NCI-H2196 treated with DMSO at 0.1 percent for 48 hours (cell line): ENCODE data around the gene PEMT.
A peak's percentile ranks its signal among the peaks of the same experiment; 100 is the strongest.
"Not testable (repeated sequence)": the region's sequence is repeated elsewhere in the genome, so short reads cannot be mapped to it uniquely, and the experiment has no call there.

Experiments used
- DNase-seq: peaks from one replicate; lab custom pipeline; 2025; ENCODE audit not compliant: unreplicated experiment; lab: John Stamatoyannopoulos, UW

PEMT gene, protein sequence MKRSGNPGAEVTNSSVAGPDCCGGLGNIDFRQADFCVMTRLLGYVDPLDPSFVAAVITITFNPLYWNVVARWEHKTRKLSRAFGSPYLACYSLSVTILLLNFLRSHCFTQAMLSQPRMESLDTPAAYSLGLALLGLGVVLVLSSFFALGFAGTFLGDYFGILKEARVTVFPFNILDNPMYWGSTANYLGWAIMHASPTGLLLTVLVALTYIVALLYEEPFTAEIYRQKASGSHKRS

DNA sequence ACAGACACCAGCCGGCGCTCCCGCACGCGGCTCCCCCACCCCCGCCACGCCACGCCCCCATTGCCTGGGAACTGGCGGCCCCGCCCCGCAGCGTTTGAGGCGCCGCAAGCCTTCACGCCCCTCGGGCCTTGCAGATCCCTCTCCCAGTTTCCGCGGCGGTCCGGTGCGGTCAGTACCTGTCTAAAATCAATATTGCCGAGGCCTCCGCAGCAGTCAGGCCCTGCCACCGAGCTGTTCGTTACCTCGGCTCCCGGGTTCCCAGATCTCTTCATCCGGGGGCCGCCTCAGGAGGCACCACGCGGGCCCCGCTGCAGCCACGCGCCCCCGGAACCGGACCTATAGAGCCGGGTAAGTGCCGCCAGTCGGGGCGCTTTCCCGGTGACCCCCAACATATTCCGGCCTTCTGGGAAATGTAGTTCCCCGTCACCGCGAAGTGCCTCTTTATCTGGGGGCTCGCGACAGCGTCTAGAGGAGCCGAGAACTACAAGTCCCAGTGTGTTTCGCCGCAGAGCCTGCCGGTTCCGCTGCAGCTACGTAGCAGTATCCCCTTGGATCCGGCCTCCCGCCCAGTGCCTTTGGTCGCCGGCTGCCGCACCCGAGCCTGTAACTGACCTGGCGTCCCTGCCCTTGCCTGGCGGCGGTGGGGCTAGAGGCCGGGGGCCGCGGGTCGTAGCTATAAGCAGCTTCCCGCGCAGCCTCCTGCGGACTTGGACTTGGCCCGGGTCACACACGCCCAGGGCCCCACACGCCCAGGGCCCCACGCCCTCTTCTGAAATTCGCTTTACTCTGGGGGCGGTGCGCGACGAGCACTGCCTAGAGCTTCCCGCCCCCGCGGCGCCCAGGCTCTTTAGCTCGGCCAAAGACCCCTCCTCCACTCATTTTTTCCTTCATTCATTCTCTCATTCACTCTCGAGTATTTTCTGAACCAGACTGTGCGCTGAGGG lies at the start of gene PEMT:
TSS of gene PEMT (minus strand) at position 354 of the 944 bp plus-strand sequence. CDS start at position 272, 82 bp downstream.
- DNase-seq = peak; percentile 83

DNA sequence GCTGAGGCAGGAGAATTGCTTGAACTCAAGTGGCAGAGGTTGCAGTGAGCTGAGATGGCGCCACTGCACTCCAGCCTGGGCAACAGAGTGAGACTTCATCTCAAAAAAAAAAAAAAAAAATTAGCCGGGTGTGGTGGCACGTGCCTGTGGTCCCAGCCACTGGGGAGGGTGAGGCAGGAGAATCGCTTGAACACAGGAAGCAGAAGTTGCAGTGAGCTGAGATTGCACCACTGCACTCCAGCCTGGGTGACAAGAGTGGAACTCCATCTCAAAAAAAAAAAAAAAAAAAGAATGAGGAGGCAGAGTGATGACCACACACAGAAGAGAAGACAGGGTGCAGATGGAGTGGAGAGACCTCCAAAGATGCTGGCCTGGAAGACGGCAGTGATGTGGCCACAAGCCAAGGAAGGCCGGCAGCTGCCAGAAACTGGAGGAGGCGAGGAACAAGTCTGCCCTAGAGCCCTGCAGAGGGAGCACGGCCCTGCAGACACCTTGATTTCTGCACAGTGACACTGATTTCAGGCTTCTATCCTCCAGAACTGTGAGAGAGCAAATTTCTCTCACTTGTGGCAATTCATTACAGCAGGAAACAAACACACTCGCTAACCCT lies 48.3 kb upstream of the PEMT start:
- not testable (repeated sequence) for DNase-seq

DNA sequence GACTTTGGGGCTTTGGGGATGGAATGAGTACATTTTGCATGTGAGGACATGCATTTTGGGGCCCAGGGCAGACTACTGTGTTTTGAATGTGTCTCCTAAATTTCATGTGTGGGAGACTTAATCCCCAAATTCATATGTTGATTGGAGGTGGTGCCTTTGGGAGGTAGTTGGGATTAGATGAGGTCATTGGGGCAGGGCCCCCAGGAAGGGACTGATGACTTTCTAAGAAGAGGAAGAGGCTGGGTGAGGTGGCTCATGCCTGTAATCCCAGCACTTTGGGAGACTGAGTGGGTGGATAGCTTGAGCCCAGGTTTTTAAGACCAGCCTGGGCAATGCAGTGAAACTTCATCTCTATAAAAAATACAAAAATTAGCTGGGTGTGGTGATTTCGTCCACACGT lies 47.0 kb upstream of the PEMT start:
- DNase-seq = no peak

DNA sequence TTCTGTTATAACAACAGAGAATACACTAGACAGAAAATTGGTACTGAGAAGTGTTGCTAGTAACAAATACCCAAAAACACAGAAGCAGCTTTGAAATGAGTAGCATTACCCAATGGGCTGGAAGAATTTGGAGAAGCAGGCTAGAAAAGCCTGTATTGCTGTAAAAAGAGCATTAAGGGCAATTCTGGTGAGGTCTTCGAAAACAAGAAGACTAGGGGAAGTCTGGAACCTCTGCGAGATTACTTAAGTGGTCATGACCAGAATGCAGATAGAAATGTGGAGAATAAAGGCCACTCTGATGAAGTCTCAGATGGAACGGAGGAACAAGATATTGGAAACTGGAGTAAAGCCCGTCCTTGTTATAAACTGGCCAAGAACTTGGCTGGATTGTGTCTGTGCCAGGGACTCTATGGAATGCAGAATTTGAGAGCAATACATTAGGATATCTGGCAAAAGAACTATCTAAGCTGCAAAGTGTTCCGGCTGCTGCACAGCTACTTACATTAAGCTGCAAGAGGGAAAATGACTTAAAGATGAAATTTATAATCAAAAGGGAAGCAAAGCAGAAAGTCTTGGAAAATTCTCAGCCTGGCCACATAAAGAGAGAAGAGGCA lies 44.9 kb upstream of the PEMT start:
- DNase-seq = no peak

DNA sequence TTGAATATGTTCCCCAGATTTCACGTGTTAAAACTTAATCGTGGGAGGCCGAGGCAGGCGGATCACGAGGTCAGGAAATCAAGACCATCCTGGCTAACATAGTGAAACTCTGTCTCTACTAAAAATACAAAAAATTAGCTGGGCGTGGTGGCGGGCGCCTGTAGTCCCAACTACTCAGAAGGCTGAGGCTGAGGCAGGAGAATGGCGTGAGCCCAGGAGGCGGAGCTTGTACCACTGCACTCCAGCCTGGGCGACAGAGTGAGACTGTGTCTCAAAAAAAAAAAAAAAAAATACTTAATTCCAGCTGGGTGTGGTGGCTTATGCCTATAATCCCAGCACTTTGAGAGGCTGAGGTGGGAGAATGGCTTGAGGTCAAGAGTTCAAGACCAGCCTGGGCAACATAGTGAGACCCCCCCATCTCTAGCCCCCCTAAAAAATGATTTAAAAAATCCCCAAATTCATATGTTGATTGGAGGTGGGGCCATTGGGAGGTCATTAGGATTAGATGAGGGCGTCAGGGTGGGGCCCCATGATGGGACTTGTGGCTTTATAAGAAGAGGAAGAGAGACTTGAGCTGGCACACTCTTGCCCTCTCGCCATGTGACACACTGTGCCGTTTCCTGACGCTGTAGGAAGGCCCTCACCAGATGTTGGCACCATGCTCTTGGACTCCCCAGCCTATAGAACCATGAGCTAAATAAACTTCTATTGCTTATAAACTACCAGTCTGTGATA lies 44.2 kb upstream of the PEMT start:
- not testable (repeated sequence) for DNase-seq

DNA sequence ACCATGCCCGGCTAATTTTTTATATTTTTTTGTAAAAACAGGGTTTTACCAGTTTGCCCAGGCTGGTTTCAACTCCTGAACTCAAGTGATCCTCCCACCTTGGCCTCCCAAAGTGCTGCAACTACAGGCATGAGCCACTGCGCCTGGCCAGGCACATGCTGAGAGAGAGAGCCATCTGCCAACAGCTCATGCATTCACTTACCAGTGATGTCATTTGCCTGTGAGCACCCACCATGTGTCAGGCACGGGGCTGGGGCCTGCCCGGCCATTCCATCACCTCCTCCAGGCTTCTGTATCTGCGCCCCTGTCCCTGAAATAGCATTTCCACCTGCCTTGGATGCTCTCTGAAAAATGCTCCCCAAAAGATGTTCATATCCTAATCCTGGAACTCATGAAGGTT lies 43.6 kb upstream of the PEMT start:
- DNase-seq = no peak

DNA sequence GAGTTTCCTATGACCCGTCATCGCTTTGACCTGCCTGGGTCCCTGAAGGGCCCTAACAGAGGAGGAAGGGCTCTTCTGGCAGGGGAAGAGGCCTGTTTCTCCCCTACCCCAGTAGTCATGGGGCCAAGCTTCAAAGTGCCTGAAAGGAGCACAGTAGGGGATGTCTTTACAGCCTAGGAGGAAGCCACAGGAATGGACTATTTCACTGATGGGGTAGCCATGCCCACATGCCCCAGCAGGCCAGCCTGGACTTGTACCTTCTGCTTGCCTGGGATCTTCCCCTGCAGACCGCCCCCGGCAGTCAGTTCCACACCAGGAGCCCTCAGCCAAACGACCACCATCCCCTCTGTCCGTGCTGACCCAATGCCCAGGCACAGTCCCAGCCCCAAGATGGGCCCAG lies 41.8 kb upstream of the PEMT start:
- no peak for DNase-seq

DNA sequence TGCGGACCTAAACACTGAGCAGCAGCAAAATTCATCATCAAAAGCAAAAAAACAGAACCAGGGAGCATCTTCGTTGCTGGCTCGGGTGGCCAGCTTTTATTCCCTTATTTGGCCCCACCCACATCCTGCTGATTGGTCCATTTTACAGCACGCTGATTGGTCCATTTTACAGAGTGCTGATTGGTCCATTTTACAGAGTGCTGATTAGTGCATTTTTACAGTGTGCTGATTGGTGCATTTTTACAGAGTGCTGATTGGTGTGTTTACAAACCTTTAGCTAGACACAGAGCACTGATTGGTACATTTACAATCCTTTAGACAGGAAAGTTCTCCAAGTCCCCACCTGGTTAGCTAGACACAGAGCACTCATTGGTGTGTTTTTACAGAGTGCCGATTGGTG lies 41.2 kb upstream of the PEMT start:
- not testable (repeated sequence) for DNase-seq

DNA sequence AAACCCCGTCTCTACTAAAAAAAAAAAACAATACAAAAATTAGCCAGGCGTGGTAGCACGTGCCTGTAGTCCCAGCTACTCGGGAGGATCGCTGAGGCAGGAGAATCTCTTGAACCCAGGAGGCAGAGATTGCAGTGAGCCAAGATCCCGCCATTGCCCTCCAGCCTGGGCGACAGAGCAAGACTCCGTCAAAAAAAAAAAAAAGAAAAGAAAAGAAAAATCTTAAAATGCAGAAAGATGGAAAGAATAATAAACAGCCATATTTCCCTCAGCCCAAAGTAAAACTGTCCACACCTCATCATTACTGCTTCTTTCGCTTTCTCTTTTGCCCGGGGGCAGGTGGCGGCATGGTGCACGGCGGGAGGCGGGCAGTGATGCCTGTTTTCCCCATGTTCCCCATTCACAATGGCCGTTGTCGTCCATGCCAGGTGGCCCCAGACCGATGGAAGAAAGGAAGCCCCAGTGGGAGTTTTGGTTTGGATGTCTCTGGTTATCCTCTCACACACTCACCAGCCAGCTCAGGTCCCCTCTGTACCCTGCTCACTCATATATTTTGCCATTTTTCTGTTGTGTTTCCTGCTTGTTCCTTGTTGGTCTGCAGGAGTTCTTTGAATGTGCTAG lies 37.0 kb upstream of the PEMT start:
- no peak for DNase-seq

DNA sequence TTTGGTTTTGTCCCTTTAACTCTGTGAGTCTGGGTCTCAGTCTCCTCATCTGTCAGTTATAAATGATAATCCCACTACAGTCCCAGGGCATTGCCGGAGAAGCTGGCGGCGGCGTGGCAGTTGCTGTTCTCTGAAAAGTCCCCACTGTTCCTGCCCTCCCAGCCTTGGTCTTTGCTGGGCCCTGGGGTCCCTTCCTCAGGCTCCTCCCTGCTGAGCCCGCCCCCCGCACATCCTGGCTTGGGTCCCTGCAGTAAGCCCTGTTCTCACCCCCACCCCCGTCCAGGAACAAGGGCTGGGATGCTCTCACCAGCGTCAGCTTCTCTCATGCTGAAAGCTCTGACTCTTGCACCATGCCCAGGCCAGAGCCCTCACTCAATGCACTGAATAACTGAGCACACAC lies 35.3 kb upstream of the PEMT start:
- no peak for DNase-seq

DNA sequence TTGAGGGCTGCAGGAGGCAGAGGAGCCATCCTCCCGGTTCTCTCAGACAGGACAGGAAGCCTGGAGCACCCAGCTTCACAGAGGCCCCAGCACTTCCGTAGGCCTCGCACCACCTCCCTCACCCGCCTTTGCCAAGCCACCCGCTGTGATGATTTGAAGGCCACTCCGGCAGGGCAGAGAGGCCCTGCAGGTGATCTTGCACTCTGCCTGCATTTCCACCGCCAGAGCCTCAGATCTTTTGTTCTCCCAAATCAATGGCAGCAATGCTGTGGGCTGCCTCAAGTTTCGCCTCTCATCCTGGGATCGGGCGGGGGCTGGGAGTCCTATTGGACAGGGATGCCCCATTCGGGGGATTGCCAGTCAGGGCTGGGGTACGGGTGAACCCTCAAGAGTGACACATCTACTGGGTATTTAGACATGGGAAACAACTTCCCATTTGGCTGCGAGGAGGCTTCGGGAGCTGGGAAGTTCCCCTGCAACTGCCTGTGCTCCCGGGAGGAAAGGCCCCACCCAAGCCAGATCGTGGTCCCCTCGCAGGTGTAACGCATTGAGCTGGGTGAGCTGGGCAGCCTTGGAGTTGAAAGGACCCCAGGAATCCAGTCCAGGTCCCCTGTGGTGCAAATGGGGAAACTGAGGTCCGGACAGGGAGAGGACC lies 34.8 kb upstream of the PEMT start:
- peak; percentile 27 for DNase-seq

DNA sequence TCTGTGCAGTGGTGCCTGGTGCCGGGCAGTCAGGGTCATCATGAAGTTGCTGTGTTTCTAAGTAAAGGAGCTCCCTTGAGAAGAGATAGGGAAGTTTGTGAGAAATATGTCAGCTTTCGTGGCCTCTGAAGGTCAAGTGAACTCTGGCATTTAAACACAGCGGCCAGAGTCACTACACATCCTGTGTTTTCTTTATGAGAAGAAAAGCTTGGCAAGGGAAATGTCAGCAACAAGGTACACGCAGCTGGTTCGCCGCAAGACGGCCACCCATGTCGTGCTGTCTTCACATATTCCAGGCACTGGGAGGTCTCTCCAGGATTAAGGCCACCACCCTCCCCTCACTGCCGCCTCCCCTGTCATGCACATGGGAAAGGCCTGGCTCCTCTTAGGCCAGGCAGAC lies 33.2 kb upstream of the PEMT start:
- no peak for DNase-seq

DNA sequence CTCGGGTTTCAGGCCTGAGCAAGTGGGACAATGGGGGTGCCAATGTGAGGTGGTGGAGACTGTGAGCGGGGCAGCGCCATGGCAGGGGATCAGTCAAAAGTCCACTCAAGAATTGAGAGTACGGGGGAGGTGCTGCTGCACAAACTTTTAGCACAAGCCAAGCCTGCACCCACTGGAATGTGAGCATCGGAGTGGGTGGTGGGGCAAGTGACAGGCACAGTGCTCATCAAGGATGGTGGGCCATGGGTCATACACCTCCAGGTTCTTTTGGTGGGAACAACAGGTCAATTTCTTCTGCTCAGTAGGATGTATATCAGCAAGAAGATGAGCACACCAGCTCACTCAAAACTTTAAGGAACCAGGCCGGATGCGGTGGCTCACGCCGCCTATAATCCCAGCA lies 32.4 kb upstream of the PEMT start:
- no peak for DNase-seq

DNA sequence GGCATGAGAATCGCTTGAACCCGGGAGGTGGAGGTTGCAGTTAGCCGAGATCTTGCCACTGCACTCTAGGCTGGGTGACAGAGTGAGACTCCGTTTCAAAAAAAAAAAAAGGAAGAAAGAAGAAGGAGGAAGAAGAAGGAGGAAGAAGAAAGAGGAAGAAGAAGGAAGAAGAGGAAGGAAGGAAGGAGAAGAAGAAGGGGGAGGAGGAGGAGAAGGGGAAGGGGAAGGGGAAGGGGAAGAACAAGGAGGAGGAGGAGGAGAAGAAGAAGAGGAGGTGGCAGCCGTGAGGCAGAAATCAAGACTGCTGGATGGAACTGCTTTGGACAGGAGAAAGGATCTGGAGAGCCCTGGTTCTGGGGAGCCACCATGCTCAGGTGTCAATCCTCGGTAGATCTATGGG lies 29.7 kb upstream of the PEMT start:
- DNase-seq = no peak

DNA sequence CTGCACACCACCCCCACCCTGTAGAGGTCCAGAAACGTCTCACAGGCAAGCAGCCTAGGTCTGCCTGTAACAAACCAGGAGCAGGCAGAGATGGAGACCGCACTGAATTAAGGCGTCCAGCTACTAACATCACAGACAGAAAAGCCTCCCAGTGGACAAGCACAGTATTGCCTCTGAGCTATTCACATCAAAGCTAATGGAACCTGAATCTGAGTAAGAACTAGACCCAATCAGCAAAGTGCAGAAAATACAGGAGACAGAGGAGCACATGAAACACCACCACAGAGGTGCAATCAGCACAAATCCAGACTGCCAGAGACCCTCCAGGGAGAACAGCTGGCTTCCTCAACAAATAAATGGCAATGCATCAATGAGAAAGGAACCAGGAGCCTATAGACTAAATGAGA lies 22.2 kb upstream of the PEMT start:
- DNase-seq = peak; percentile 13

DNA sequence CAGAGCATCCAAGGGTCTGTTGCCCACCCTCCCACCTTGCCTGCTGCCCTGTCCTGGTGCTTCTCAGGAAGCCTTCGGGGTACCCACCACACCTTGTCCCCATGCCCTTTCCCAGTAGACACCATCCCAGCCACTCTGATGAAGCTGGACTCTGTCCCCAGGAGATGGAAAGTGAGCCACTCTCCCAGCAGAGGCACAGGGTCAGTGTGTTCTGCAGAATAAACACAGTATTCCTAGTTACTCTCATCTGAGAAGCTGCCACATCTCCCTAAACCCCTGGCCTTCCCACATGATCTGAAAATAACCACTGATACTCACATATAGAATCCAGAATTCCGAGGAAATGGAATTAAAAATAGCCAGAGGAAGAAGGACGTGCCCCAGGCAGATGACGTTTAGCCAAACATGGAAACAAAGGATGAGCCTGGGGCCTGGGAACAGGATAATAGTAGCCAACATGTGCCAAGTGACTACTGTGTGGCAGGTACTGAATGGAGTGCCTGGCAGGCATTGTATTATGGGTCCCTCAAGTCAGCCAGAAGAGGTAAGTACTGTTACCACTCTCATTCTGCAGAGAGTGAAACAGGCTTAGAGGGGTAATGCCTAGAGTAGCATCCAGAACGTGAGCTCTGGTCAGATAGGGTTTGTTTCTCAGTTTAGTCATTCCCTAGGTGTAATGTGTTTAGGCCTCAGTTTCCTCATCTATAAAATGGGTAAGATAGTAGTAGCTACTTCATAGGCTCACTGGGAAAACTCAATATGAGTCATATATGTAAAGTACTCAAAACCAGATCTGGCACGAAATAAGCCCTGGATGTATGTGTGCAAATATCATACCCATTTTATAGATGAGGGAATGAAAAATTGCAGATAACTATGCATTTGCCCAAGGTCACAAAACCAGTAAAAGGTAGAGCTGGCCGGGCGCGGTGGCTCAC lies 20.8 kb upstream of the PEMT start:
- DNase-seq = no peak

DNA sequence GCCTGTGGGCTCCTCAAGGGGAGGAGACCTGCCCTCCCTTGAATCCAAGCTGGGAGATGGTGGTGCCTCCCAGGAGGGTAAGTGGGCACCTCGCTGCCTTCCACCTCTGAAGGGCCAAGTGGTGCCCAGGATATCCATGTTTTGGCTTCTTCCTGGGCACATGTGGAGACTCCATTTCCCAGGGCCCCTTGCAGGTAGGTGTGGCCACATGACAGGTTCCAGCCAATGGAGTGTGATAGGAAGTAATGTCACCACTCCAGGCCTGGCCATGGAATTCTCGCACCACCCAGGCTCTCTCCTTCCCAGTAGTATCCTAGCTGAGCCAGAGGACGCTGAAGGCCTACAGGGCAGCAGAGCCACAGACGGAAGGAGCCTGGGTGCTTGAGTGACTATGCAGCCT lies 17.6 kb upstream of the PEMT start:
- DNase-seq = no peak

DNA sequence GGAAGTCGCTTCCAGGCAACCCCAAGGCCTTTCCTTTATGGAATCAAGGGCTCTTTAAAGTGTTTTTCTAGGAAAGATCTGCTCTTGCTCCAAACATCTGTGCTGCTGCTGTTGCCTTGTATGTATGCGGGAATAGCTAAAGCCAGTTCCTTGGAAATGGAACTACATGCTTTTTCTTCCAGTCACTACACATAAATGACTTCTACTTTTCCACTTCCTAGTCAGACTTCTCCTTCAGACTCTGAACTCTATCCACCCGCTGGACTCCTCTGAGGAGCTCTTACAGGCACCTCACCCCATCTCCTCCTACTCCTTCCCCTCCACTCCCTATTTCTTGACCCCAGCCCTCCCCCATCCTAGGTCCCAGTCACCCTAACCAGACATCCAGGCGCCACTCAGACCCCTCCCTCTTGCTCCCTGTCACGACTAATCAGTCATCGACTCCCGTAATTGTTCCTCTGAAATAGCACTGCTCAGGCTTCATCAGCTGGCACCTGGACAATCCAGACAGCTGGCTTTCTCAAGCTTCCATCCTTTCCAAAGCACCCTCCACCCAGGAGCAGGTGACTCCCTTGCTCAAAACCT lies 15.0 kb upstream of the PEMT start:
- DNase-seq = no peak

DNA sequence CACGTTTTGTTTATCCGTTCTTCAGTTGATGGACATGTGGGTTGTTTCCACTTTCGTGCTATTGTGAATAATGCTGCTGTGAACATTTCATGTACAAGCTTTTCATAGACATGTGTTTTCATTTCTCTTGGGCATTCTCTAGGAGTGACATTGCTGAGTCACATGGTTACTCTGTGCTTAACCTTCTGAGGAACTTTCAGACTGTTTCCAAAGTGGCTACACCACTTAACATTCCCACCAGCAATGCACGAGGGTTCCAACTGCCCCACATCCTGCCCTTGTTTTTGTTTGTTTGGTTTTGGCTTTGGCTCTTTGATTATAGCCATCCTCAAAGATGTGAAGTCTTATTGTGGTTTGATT lies 14.2 kb upstream of the PEMT start:
- DNase-seq = no peak
